Caco-2 (cell line): ENCODE results near the gene ATOH1. TPM values are rescaled to one million over a fixed set of nuclear protein-coding genes. Genes with fewer than 3 reads are reported as not detected.

Experiments used
- Bru-seq: library from RNA; stranded (reverse); fragments of 400-500 nt; gene quantifications from one replicate; lab custom pipeline; 2021; lab: Mats Ljungman, UMichigan
- BruChase-seq, 2 experiments: library from RNA; stranded (reverse); fragments of 400-500 nt; gene quantifications; one replicate each; lab custom pipeline; 2021; lab: Mats Ljungman, UMichigan
- BruUV-seq: library from RNA; stranded (reverse); fragments of 400-500 nt; replicated peaks from 2 replicates; lab custom pipeline; 2021; lab: Mats Ljungman, UMichigan
- CTCF ChIA-PET: fragments of 300-600 bp; sonication (Branson Sonifier 250); formaldehyde crosslinking; loops from one replicate; lab custom pipeline; 2022; ENCODE audit warnings: antibody characterized with exemption; lab: Charles Lee
- POLR2A ChIA-PET: fragments of 300-600 bp; sonication (Branson Sonifier 250); formaldehyde crosslinking; loops from one replicate; lab custom pipeline; 2022; ENCODE audit warnings: antibody characterized with exemption; lab: Charles Lee
- DNase-seq, 2 experiments: peaks; one replicate each; pipeline versions ENCODE4 v3.0.0 to v3.0.0-alpha.2; 2020 to 2022
- H3K27me3 ChIP-seq: replicated peaks from 2 replicates; pipeline ENCODE4 v1.6.0; 2011; ENCODE audit warnings: low read length; ENCODE audit not compliant: control insufficient read depth, insufficient read depth
- H3K36me3 ChIP-seq: 2 replicates; pipeline ENCODE4 v1.5.1; 2011; ENCODE audit warnings: low read length; ENCODE audit not compliant: control insufficient read depth, insufficient read depth
- H3K4me1 ChIP-seq: fragments of 250-450 bp; sonication (Bioruptor Pico); 2 replicates; pipeline ENCODE4 v1.5.1; 2020; ENCODE audit warnings: mild to moderate bottlenecking
- H3K4me3 ChIP-seq: 2 replicates; pipeline ENCODE4 v1.5.1; 2011; ENCODE audit warnings: low read depth, mild to moderate bottlenecking, control low read depth, low read length
- H3K9me3 ChIP-seq: fragments of 250-450 bp; sonication (Bioruptor Pico); 2 replicates; pipeline ENCODE4 v1.5.1; 2020; ENCODE audit warnings: mild to moderate bottlenecking, moderate library complexity
- H3K27ac Mint-ChIP-seq: one replicate; pipeline ENCODE4 v1.8.0; 2022; ENCODE audit warnings: mixed read lengths; ENCODE audit not compliant: unreplicated experiment
- H3K27me3 Mint-ChIP-seq: one replicate; pipeline ENCODE4 v1.8.0; 2022; ENCODE audit warnings: mixed read lengths; ENCODE audit not compliant: insufficient read depth, unreplicated experiment
- H3K36me3 Mint-ChIP-seq: one replicate; pipeline ENCODE4 v1.8.0; 2022; ENCODE audit warnings: mild to moderate bottlenecking, mixed read lengths; ENCODE audit not compliant: insufficient read depth, unreplicated experiment
- H3K4me1 Mint-ChIP-seq: one replicate; pipeline ENCODE4 v1.8.0; 2022; ENCODE audit warnings: low read depth, mixed read lengths; ENCODE audit not compliant: unreplicated experiment
- H3K4me3 Mint-ChIP-seq: one replicate; pipeline ENCODE4 v1.8.0; 2022; ENCODE audit warnings: mild to moderate bottlenecking, moderate library complexity, mixed read lengths; ENCODE audit not compliant: unreplicated experiment
- H3K9me3 Mint-ChIP-seq: one replicate; pipeline ENCODE4 v1.8.0; 2022; ENCODE audit warnings: mixed read lengths; ENCODE audit not compliant: unreplicated experiment
- intact Hi-C: fragments of 100-400 bp; cut with micrococcal nuclease; formaldehyde crosslinking; loops from one replicate; pipeline ENCODE4 v1.10.0; 2022; ENCODE audit not compliant: unreplicated experiment
- long read RNA-seq: library from polyadenylated mRNA; stranded (forward); transcript quantifications from one replicate; pipeline ENCODE4 v2.0.0, GENCODE V29; 2022
- total RNA-seq: library from RNA; stranded (reverse); gene quantifications from 2 replicates; pipeline ENCODE4 v1.2.3, GENCODE V29; 2022
- TF ChIP-seq, protein P1 (sequence below), 2 experiments: fragments of 200-600 bp in 1 of 2; IDR thresholded peaks; 1 replicate in 1 of 2; 2 replicates in 1 of 2; pipeline versions ENCODE4 v1.5.1 to v1.8.0; 2011 to 2022; ENCODE audit warnings: antibody characterized with exemption in 1 of 2, control low read depth in 1 of 2, inconsistent platforms in 1 of 2, low read depth in 1 of 2, low read length in 1 of 2, mild to moderate bottlenecking in 1 of 2, moderate library complexity in 1 of 2; ENCODE audit not compliant: insufficient read depth in 1 of 2, severe bottlenecking in 1 of 2, unreplicated experiment in 1 of 2

Gene ATOH1, protein sequence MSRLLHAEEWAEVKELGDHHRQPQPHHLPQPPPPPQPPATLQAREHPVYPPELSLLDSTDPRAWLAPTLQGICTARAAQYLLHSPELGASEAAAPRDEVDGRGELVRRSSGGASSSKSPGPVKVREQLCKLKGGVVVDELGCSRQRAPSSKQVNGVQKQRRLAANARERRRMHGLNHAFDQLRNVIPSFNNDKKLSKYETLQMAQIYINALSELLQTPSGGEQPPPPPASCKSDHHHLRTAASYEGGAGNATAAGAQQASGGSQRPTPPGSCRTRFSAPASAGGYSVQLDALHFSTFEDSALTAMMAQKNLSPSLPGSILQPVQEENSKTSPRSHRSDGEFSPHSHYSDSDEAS
- total RNA-seq (not detected in 2 replicates), Bru-seq, nascent RNA (not detected), BruChase-seq, experiment 1, labeled RNA remaining after a 2-hour chase (not detected), BruChase-seq, experiment 2, labeled RNA remaining after a 6-hour chase (not detected)
- long read RNA-seq: 0 reads

DNA sequence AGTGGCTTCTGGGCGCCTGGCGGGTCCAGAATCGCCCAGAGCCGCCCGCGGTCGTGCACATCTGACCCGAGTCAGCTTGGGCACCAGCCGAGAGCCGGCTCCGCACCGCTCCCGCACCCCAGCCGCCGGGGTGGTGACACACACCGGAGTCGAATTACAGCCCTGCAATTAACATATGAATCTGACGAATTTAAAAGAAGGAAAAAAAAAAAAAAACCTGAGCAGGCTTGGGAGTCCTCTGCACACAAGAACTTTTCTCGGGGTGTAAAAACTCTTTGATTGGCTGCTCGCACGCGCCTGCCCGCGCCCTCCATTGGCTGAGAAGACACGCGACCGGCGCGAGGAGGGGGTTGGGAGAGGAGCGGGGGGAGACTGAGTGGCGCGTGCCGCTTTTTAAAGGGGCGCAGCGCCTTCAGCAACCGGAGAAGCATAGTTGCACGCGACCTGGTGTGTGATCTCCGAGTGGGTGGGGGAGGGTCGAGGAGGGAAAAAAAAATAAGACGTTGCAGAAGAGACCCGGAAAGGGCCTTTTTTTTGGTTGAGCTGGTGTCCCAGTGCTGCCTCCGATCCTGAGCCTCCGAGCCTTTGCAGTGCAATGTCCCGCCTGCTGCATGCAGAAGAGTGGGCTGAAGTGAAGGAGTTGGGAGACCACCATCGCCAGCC, at the start of gene ATOH1:
Gene ATOH1, plus strand, starts transcription at position 422 of the 663 bp plus-strand sequence. Its CDS starts 174 bp downstream, at position 596.
- Mint-ChIP-seq H3K4me1 (peaks cover 6% of the 10 kb centered on the region), H3K27me3 (peaks cover 43% of the 10 kb centered on the region), H3K36me3 (no peaks in the 10 kb centered on the region), H3K4me3 (peak within 1 kb of the TSS; percentile 81), H3K9me3 (no peaks in the 10 kb centered on the region), H3K27ac (no peak within 1 kb of the TSS)
- intact Hi-C loops: no loop called here
- no peaks in the 10 kb centered on the region for H3K36me3 ChIP-seq
- peak; percentile 29 to 42 for DNase-seq
- H3K4me3 ChIP-seq: peak within 1 kb of the TSS; percentile 38
- CTCF ChIA-PET: no interaction called here
- POLR2A ChIA-PET: no interaction called here
- H3K4me1 ChIP-seq: 0 out of 2 replicates have a peak, but pooled peaks cover 7% of the 10 kb centered on the region
- BruUV-seq: no TSS peak
- H3K27me3 ChIP-seq: peaks cover 3% of the 10 kb centered on the region
- TF ChIP-seq, protein P1, sequence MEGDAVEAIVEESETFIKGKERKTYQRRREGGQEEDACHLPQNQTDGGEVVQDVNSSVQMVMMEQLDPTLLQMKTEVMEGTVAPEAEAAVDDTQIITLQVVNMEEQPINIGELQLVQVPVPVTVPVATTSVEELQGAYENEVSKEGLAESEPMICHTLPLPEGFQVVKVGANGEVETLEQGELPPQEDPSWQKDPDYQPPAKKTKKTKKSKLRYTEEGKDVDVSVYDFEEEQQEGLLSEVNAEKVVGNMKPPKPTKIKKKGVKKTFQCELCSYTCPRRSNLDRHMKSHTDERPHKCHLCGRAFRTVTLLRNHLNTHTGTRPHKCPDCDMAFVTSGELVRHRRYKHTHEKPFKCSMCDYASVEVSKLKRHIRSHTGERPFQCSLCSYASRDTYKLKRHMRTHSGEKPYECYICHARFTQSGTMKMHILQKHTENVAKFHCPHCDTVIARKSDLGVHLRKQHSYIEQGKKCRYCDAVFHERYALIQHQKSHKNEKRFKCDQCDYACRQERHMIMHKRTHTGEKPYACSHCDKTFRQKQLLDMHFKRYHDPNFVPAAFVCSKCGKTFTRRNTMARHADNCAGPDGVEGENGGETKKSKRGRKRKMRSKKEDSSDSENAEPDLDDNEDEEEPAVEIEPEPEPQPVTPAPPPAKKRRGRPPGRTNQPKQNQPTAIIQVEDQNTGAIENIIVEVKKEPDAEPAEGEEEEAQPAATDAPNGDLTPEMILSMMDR (IDR thresholded peaks at IDR 0.05; ENCODE audit: insufficient read depth in 1 of 2, low read depth in 1 of 2, low read length in 1 of 2, severe bottlenecking in 1 of 2, unreplicated experiment in 1 of 2): no peak
- H3K9me3 ChIP-seq: no peaks in the 10 kb centered on the region

DNA sequence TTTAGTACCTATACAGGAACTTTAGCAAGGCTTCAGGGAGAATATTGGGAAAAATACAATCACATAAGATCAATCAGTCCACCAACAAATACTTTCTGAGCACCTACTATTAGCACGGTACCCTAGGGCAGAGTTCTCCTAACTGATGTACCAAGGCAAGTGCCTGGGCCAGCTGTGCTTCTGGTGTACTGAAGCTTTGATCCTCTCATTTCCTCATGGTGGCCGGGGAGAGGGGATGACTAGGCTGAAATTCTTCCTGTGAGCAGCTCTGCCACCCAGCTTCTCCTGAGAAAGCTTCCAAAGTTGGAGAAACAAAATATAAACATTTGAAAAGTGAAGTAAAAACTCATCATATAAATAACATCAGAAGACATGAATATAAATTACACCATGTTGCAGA, 49.3 kb upstream of the ATOH1 start:
- intact Hi-C loops: no loop called here

DNA sequence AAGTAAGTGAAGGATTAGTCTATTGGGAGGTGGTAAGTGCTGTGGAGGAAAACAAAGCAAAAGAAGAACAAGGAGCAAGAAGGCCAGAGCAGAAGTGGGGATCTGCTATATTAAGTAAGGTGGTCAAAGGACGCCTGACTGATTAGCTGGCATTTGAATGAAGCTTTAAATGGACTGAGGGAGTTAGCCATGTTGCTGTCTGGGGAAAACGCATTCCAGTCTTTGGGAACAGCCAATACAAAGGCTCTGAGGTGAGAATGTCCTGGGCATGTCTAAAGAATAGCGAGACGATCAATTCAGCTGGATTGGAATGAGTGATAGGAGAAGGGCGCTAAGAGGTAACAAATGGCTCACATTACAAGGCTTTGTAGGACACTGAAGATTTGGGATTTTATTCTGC, 48.5 kb upstream of the ATOH1 start:
- H3K4me1 Mint-ChIP-seq: no peaks in the 10 kb centered on the region
- intact Hi-C loops: no loop called here
- H3K27me3 Mint-ChIP-seq: no peaks in the 10 kb centered on the region
- Histone ChIP-seq H3K9me3 (no peaks in the 10 kb centered on the region), H3K4me1 (no peaks in the 10 kb centered on the region), H3K27me3 (no peaks in the 10 kb centered on the region), H3K36me3 (no peaks in the 10 kb centered on the region), H3K4me3 (no peak overlapping the region)
- H3K9me3 Mint-ChIP-seq: no peaks in the 10 kb centered on the region
- no peak for DNase-seq
- no peak overlapping the region for H3K27ac Mint-ChIP-seq
- no peak overlapping the region for H3K4me3 Mint-ChIP-seq
- no TSS peak for BruUV-seq
- no peaks in the 10 kb centered on the region for H3K36me3 Mint-ChIP-seq
- TF ChIP-seq, protein P1 (IDR thresholded peaks at IDR 0.05; ENCODE audit: insufficient read depth in 1 of 2, low read depth in 1 of 2, low read length in 1 of 2, severe bottlenecking in 1 of 2, unreplicated experiment in 1 of 2): no peak
- POLR2A ChIA-PET: no interaction called here
- CTCF ChIA-PET: no interaction called here

More for the DNA sequence above, 49.3 kb upstream of the ATOH1 start:
- H3K9me3 ChIP-seq: no peaks in the 10 kb centered on the region
- ChIA-PET POLR2A (no interaction called here), CTCF (no interaction called here)
- H3K27me3 Mint-ChIP-seq: no peaks in the 10 kb centered on the region
- BruUV-seq: no TSS peak
- H3K9me3 Mint-ChIP-seq: no peaks in the 10 kb centered on the region
- DNase-seq: no peak
- no peak overlapping the region for H3K27ac Mint-ChIP-seq
- H3K36me3 ChIP-seq: no peaks in the 10 kb centered on the region
- no peaks in the 10 kb centered on the region for H3K27me3 ChIP-seq
- no peak overlapping the region for H3K4me3 ChIP-seq
- H3K4me1 Mint-ChIP-seq: no peaks in the 10 kb centered on the region
- H3K4me3 Mint-ChIP-seq: no peak overlapping the region
- TF ChIP-seq, protein P1 (IDR thresholded peaks at IDR 0.05; ENCODE audit: insufficient read depth in 1 of 2, low read depth in 1 of 2, low read length in 1 of 2, severe bottlenecking in 1 of 2, unreplicated experiment in 1 of 2): no peak
- H3K4me1 ChIP-seq: no peaks in the 10 kb centered on the region
- H3K36me3 Mint-ChIP-seq: no peaks in the 10 kb centered on the region
